Stimulated activated CD4-positive, alpha-beta T cell treated with anti-CD3 and anti-CD28 coated beads, Interleukin-4, amount 100 ng/mL, for 48 hours (primary cell): ENCODE data around the gene RBM12.

Experiments
- DNase-seq, 2 donors: peaks; one replicate each; pipeline ENCODE4 v3.0.0-alpha.2; 2020; ENCODE audit warnings: low read depth in 2 of 2

Gene RBM12

GRCh38 chr20:35600993-35601973 lies 63.4 kb downstream of the RBM12 start:
- DNase-seq = peak; percentile 61 to 70

- no peak for DNase-seq
These were observed 64.3 kb downstream of the RBM12 start for GRCh38 chr20:35600176-35600992.

DNA sequence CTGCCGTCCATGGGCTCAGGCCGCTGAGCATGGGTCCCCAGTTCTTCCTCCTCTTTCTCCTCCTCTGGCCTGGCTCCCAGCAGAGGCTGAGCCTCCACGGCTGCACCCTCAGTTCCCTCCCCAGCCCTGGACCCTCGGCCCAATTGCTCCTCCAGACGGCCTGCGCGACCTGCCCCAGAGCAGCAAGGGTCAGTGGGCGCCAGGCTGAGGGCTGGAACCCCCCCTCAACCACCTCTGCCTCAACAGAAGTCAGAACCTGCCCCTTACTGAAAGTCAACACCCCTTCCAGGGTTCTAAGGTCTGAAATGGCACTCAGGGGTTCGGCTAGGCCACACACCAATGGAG lies 65.0 kb downstream of the RBM12 start:
- no peak for DNase-seq
